GM19467 (cell line): ENCODE measurements around the gene ZSCAN2.

ENCODE experiments used
- ATAC-seq: cut with Tn5 transposase; IDR thresholded peaks from one replicate; pipeline ENCODE4 v1.9.1; 2021; ENCODE audit warnings: mild to moderate bottlenecking, moderate library complexity; ENCODE audit not compliant: unreplicated experiment

The ZSCAN2 gene

GRCh38 chr15:84598250-84598649 is 2.6 kb upstream of the ZSCAN2 start:
- no peak for ATAC-seq

DNA sequence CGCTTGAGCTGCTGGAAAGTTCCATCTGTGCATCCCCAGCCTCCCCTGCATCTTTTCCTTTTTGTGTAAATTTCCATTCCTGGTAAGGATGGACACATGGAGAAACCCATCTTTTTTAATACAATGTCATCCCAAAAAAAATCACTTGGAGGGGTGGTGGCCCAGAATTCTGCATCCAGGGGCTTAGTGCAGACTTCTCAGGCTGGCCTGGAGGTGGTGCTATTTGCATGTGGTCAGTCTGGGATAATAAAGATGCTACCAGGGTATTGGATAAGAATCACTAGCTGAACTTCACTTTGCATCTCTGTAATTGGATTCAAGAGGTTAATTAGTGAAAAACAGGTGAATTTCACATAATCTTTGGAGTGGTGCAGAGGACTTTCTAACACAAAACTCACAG is 1.8 kb upstream of the ZSCAN2 start:
- no peak for ATAC-seq

GRCh38 chr15:84599906-84600305 is 903 bp upstream of the ZSCAN2 start:
- ATAC-seq: no peak

- peak; percentile 3 for ATAC-seq
These were observed 500 bp upstream of the ZSCAN2 start for GRCh38 chr15:84600331-84600686.

DNA sequence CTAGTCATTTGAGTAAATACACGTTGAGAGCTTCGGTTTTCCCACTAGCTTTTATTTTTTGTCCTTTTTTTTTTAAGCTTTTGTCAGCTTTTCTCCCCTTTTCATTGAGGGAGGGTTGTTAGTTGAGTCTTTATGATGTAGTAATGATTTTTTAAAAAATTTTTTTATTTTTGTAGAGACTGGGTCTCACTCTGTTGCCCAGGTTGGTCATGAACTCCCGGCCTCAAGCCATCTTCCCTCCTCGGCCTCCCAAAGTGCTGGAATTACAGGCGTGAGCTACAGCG is 688 bp downstream of the ZSCAN2 start:
- ATAC-seq: no peak

DNA sequence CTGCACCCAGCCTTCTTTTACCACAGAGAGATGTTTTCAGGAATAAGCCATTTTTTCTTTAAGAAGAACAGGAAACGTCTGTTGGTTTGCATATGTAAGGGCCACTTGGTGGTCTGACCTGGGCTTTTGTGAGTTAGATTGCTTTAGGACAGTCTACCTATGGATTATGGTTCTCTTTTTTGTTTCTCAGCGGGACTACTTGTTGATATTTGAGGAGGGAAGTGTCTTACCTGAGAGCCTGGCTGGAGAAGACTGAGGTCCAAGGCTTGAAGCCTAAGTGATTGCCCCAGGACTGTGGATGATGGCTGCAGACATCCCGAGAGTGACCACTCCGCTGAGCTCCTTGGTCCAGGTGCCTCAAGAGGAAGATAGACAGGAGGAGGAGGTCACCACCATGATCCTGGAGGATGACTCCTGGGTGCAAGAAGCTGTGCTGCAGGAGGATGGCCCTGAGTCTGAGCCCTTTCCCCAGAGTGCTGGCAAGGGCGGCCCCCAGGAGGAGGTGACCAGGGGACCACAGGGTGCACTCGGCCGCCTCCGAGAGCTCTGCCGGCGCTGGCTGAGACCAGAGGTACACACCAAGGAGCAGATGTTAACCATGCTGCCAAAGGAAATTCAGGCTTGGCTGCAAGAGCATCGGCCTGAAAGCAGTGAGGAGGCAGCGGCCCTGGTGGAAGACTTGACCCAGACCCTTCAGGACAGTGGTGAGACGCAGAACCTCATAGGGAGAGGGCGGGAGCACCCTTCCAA is 3.0 kb downstream of the ZSCAN2 start:
- no peak for ATAC-seq

DNA sequence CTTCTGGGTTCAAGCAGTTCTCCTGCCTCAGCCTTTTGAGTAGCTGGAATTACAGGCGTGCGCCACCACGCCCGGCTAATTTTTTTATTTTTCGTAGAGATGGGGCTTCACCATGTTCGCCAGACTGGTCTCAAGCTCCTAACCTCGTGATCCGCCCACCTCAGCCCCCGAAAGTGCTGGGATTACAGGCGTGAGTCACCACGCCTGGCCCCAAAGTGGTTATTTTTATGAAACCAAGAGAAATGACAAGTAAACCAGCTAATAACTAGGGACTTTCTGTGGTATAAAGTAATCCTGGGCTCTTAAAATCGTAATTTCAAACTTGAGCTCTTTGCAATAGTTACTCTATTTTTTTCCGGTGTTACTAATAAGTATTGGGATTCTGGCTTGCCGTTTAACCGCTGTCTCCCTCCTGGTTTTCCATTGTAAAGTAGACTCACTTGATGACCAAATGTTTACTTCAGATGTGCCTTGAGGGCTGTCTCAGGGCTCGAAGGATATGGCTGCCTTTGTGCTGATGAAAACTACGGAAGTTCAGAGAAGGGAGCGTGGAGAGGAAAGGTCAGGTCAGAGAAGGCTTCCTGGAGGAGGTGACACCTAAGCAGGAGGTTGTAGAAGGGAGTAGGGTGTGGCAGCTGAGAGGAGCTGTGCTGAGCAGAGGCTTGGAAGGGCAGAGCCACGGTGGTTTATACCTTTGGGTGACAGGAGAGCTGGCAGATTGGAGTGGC is 4.2 kb downstream of the ZSCAN2 start:
- ATAC-seq: no peak

DNA sequence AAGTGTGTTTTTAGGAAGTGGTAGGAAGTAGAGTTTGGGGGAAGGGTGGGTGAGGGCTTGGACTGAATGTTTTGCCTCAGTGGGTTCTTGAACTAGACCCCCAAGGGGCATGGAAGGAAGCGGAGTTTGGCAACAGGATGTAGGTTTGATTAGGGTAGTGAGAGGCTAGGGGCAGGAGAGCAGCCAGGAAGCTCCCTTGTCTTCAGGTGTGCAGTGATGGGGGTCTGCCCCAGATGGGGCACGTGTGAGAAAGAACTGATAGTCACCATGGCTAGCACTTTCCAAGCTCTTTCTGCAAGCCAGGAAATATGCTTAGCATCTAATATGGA is 4.7 kb downstream of the ZSCAN2 start:
- no peak for ATAC-seq

GRCh38 chr15:84606653-84607120 is 5.9 kb downstream of the ZSCAN2 start:
- no peak for ATAC-seq

GRCh38 chr15:84608707-84609284 is 8.0 kb downstream of the ZSCAN2 start:
- no peak for ATAC-seq

GRCh38 chr15:84609818-84610525 is 9.2 kb downstream of the ZSCAN2 start:
- ATAC-seq: no peak

- ATAC-seq: no peak
These were observed 10.8 kb downstream of the ZSCAN2 start for GRCh38 chr15:84611631-84612030.

DNA sequence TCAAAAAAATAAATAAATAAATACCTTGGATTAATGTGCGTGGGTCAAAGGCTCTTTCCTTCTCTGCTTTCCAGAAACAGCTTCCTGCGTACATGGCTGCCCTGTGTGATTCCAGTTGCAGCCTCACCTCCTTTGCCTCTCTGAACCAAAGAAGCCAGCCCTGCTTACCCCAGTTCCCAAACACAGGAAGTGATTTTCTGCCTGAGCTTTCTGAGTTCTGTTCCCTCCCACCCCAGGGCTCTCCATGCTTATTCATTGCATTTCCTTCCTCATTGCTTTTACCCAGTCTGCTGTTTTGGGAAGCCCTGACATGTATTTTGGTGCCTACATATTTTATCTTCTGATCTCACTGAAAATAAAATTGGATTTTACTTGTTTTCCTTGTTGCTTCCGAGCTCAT is 15.4 kb downstream of the ZSCAN2 start:
- no peak for ATAC-seq

GRCh38 chr15:84620626-84621025 is 19.8 kb downstream of the ZSCAN2 start:
- ATAC-seq: no peak

DNA sequence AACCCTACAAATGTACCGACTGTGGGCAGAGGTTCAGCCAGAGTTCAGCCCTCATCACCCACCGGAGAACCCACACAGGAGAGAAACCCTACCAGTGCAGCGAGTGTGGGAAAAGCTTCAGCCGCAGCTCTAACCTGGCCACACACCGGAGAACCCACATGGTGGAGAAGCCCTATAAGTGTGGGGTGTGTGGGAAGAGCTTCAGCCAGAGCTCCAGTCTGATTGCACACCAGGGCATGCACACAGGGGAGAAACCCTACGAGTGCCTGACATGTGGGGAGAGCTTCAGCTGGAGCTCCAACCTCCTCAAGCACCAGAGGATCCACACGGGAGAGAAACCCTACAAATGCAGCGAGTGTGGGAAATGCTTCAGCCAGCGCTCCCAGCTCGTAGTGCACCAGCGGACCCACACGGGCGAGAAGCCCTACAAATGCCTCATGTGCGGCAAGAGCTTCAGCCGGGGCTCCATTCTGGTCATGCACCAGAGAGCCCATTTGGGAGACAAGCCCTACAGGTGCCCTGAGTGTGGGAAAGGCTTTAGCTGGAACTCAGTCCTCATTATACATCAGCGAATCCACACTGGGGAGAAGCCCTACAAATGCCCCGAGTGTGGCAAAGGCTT is 20.7 kb downstream of the ZSCAN2 start:
- no peak for ATAC-seq

GRCh38 chr15:84624359-84624758 is 23.6 kb downstream of the ZSCAN2 start:
- ATAC-seq: no peak

- no peak for ATAC-seq
These were observed 24.3 kb downstream of the ZSCAN2 start for GRCh38 chr15:84625123-84625522.

DNA sequence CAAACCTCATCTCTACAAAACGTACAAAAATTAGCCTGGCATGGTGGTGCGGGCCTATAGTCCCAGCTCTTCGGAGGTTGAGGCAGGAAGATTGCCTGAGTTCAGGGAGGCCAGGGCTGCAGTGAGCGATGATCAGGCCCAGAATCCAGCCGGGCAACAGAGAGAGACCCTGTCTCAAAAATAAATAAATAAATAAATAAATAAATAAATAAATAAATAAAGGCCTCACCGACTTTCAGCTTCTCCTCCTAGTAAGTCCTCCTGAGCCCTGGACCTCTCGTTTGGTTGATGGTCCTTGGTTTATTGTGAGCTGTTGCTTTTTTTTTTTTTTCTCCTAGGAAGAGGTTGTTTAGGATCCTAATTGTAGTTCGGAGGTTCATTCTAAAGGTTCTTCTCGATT is 28.2 kb downstream of the ZSCAN2 start:
- no peak for ATAC-seq

- ATAC-seq: no peak
These were observed 31.0 kb downstream of the ZSCAN2 start for GRCh38 chr15:84631706-84632272.

- peak; percentile 38 for ATAC-seq
These were observed 32.8 kb downstream of the ZSCAN2 start for GRCh38 chr15:84633311-84634227.
